HG03565 (cell line): ENCODE data around the gene UBR7.
"Not testable (repeated sequence)": the region's sequence is repeated elsewhere in the genome, so short reads cannot be mapped to it uniquely, and the experiment has no call there.

Source experiments
- ATAC-seq: cut with Tn5 transposase; IDR thresholded peaks from one replicate; pipeline ENCODE4 v1.9.1; 2021; ENCODE audit warnings: mild to moderate bottlenecking, moderate library complexity; ENCODE audit not compliant: unreplicated experiment

Gene UBR7

DNA sequence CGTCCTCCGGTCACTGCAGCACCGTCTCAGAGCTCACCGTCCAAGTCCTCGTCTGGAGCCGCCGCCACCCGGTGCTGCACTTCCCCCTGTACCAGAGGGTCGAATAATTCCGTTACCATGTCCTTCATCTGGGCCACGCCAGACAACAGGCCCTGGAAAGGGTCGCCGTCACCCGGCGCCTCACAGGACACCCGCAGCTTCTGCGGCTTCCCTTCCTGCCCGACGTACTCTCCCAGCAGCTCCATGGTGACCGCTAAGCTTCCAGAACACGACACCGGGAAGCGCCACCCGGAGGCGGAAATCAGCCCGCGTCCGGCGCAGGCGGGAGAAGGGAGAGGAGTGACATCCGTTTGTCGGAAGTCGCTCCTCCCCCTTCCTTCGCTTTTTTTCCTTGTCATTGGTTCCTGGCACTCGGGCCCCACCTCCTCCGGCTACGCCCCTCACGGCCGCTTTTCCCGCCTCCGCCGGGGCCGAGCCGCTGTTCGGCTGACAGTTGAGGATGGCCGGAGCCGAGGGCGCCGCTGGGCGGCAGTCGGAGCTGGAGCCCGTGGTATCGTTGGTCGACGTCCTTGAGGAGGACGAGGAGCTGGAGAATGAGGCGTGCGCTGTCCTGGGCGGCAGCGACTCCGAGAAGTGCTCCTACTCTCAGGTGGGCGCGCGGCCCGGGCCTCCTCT lies at the start of gene UBR7, which contains the start of gene GON7:
UBR7 (plus strand) TSS at position 464 of the 675 bp plus-strand sequence; CDS start at position 500, 36 bp downstream.
GON7 (minus strand) TSS at position 273 of the 675 bp plus-strand sequence; CDS start at position 245, 28 bp downstream.
- ATAC-seq, result peak; percentile 74

GRCh38 chr14:93158349-93158748 lies 48.7 kb upstream of the UBR7 start:
- ATAC-seq, result not testable (repeated sequence)

- not testable (repeated sequence) for ATAC-seq
These were observed 47.3 kb upstream of the UBR7 start for GRCh38 chr14:93159625-93160352.

- no peak for ATAC-seq
These were observed 46.7 kb upstream of the UBR7 start for GRCh38 chr14:93160353-93160801.

- ATAC-seq, result no peak
These were observed 45.6 kb upstream of the UBR7 start for GRCh38 chr14:93161411-93161940.

GRCh38 chr14:93163564-93163963 lies 43.5 kb upstream of the UBR7 start:
- ATAC-seq, result peak; percentile 53

DNA sequence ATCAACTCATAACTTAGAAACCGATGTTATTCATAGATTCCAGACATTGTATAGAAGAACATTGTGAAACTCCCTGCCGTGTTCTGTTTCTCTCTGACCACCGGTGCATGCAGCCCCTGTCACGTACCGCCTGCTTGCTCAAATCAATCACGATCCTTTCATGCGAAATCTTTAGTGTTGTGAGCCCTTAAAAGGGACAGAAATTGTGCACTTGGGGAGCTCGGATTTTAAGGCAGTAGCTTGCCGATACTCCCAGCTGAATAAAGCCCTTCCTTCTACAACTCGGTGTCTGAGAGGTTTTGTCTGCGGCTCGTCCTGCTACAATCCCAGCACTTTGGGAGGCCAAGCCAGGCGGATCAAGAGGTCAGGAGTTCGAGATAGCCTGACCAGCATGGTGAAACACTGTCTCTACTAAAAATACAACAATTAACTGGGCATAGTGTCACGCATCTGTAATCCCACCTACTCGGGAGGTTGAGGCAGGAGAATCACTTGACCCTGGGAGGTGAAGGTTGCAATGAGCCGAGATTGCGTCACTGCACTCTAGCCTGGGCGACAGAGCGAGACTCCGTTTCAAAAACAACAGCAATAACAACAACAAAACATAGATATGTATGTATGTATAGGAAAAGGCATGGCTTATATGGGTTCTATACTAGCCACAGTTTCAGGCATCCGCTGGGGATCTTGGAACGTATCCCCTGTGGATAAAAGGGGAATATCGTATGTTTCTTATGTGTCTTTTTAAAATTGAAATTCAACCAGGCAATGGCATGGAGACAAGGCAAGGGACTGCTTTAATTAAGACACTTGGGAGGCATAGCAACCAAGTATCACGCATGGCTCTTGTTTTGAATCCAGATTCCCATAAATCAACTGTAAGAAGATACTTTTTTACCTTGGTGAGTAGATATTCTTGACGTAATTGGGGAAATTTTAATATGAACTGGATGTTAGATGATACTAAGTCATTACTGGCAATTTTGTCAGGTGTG lies 41.5 kb upstream of the UBR7 start:
- ATAC-seq, result not testable (repeated sequence)

- ATAC-seq, result not testable (repeated sequence)
These were observed 38.4 kb upstream of the UBR7 start for GRCh38 chr14:93168610-93169009.

DNA sequence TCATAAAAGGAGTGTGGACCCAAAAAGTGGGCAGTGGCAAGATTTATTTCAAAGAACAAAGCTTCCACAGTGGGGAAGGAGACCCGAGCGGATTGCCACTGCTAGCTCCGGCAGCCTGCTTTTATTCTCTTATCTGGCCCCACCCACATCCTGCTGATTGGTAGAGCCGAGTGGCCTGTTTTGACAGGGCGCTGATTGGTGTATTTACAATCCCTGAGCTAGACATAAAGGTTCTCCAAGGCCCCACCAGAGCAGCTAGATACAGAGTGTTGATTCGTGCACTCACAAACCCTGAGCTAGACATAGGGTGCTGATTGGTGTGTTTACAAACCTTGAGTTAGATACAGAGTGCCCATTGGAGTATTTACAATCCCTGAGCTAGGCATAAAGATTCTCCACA lies 37.4 kb upstream of the UBR7 start:
- not testable (repeated sequence) for ATAC-seq

DNA sequence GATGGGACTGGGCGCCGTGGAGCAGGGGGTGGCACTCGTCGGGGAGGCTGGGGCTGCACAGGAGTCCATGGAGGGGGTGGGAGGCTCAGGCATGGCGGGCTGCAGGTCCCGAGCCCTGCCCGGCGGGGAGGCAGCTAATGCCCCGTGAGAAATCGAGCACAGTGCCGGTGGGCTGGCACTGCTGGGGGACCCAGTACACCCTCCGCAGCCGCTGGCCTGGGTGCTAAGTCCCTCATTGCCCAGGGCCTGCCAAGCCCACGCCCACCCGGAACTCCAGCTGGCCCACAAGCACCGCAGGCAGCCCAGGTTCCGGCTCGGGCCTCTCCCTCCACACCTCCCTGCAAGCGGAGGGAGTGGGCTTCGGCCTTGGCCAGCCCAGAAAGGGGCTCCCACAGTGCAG lies 36.9 kb upstream of the UBR7 start:
- ATAC-seq, result not testable (repeated sequence)

- ATAC-seq, result no peak
These were observed 35.7 kb upstream of the UBR7 start for GRCh38 chr14:93171376-93171775.

- ATAC-seq, result no peak
These were observed 33.1 kb upstream of the UBR7 start for GRCh38 chr14:93173943-93174395.

DNA sequence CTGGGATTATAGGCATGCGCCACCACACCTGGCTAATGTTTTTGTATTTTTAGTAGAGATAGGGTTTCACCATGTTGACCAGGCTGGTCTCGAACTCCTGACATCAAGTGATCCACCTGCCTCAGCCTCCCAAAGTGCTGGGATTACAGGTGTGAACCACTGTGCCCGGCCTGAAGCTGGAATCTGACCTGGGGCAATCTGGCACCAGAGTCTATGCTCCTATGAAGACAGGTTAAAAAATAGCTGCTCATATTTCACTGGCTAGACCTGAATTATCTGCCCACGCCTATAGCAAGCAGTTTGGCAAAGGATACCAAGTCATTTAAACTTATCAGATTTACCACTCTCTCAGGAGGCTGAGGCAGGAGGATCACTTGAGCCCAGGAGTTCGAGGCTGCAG lies 32.3 kb upstream of the UBR7 start:
- not testable (repeated sequence) for ATAC-seq

- ATAC-seq, result no peak
These were observed 31.6 kb upstream of the UBR7 start for GRCh38 chr14:93175492-93175891.

GRCh38 chr14:93183596-93184317 lies 23.3 kb upstream of the UBR7 start:
- ATAC-seq, result no peak

DNA sequence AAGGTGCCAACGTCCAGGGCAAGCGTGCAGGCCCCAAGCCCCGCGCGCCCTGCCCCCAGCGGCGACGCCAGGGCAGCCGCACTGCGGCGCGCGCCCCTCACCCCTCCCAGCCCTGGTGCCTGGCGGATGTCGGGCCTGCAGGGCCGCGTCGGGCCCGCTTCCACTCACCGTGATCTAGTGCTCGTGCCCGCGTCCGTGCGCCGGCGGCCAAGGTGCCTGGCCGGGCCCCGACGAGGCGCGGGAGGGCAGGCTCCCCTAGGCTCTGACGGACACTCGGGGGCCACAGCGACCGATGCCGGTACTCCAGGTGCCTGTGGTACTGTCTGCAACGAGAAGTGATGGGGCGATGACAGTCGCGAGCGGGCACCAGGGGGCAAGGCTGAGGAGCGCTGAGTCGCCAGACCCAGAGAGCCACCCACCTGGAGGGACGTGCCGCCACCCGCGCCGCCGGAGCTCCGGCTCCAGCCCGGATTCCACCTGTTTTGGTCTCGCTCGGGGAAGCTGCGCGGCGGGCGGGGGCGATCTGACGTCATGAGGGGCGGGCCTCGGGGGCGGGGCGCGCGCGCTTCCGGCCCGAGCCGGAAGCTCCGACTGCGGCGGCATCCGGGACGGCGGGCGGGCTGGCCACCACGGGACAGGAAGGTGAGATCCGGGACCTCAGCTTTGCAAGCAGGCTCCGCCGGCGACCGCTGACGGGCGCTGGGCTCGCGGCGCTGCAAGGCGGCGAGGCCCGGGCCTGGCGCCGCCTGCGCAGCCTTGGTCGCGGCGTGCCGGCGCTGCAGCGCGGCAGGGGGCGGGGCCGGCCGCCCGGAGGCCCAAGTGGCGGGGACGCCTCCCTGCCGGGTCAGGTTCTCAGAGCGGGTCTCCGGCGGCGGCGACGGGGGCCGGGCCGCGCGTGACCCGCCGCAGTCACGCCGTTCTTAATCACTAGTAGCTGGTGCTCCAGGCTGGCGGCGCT lies 22.4 kb upstream of the UBR7 start, which contains the start of the genes LYSET and MOAP1:
LYSET (plus strand) TSS at position 927 of the 958 bp plus-strand sequence. CDS start 89 bp downstream, outside the sequence.
MOAP1 (minus strand) TSS at position 507 of the 958 bp plus-strand sequence. CDS start 655 bp downstream, outside the sequence.
- peak; percentile 73 for ATAC-seq

DNA sequence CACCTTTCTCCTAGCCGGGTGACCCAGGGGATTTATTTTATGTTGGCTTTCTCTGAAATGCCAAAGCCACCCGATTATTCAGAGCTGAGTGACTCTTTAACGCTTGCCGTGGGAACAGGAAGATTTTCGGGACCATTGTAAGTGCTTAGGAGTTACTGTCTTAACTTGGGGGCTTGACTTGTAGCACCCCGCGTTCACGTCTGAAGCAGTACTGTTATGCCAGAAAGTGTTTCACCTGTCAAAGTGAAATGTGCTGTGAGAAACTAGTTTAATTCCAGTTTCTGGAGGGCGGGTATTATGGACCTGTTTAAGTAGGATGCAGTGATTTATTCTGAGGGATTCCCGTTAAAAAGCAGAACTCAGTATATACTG lies 21.7 kb upstream of the UBR7 start:
- no peak for ATAC-seq

DNA sequence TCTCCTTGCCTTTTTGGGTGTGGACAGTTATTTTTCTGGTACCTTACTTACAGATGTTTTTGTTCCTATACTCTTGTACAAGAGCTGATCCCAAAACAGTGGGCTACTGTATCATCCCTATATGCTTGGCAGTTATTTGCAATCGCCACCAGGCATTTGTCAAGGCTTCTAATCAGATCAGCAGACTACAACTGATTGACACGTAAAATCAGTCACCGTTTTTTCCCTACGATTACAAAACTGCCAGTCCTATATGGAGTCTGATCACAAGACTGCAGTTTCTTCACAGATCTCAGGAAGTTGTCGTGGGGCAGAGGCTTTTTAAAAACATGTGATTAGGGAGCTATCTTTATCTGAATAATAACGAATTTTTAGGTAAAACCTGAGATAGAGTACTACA lies 20.6 kb upstream of the UBR7 start:
- ATAC-seq, result no peak
